SH-SY5Y (cell line): ENCODE measurements around the gene ASB8.

Source experiments
- GATA2 ChIP-seq: IDR thresholded peaks from 2 replicates; pipeline ENCODE4 v1.6.1; 2011; ENCODE audit warnings: mild to moderate bottlenecking, low read depth, low read length
- GATA3 ChIP-seq: IDR thresholded peaks from 2 replicates; pipeline ENCODE4 v1.6.1; 2011; ENCODE audit warnings: low read depth, mild to moderate bottlenecking, low read length, moderate library complexity

The ASB8 gene

DNA sequence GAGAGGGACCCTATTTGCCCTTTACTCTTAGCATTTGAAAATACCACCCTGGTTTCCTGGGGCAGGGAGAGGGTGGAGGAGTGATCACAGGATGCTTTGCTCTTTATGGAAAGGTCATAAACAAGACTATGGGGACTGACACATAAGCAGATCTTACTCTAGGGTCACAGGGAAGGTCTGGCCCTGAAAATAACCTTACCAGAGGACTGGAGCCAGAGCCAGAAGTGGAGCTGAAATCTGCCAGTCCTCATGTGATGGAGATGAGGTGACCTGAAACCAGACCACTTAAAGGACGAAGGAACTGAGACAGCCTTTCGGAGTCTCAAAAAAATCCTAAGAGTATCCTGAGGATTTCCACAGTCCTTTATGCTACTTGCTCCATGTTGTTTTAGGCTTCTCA is 25.8 kb downstream of the ASB8 start:
- TF ChIP-seq GATA2, result no peak
- TF ChIP-seq GATA3, result no peak

DNA sequence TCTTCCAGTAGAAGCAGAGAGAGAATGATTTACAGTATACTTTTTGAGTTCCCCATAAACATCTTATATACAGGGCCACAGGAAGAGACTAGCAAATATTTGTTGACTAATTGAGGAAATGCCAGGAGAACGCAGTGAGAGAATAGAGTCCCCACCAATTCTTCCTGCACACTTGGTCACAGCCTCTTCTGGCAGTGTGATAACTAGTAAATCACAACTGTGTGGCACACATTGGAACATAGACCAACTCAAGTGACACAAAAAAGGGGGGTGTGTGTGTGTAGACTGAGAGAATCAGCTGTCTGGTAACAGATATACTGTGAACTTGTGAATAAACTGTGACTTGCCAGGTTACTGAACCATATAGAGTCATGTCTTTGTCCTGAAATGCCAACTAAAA is 27.9 kb downstream of the ASB8 start:
- TF ChIP-seq GATA2 (no peak), GATA3 (no peak)

GRCh38 chr12:48128800-48129199 is 28.5 kb downstream of the ASB8 start:
- TF ChIP-seq GATA2 (no peak), GATA3 (no peak)

DNA sequence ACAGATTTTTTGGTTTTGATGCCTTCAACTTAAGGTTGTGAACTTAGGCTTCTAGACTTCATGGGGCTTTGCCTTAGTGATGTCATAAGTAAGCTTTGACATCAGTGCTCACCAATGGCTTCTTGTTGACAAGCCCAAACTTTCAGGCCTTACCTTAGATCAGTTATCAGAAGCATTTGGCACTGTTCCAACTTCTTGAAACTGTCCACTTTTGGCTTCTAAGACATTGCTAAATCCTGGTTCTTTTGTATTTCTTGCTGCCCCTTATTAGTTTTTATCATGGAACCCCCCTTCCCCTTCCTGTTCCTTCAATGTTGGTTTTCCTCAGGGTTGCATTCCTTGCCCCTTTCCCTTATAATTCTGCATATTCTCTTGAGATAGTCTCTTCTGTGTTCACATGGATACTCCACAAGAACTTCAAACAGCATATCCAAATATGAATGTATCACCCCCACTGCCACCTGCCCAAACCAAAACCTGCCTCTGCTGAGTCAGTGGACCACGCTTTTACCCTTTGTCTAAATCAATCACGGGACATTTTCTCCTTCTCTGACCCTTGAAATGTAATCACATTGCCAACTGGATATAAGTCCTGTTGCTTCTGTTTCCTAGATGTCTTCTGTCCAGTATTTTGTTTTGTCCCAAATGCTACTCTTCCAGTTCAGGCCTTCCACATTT is 30.2 kb downstream of the ASB8 start:
- TF ChIP-seq GATA2 (no peak), GATA3 (no peak)

GRCh38 chr12:48125985-48126384 is 31.3 kb downstream of the ASB8 start:
- no peak for TF ChIP-seq GATA2
- no peak for TF ChIP-seq GATA3

- TF ChIP-seq GATA2 (no peak), GATA3 (no peak)
Observed at GRCh38 chr12:48123169-48123568, 34.1 kb downstream of the ASB8 start.

DNA sequence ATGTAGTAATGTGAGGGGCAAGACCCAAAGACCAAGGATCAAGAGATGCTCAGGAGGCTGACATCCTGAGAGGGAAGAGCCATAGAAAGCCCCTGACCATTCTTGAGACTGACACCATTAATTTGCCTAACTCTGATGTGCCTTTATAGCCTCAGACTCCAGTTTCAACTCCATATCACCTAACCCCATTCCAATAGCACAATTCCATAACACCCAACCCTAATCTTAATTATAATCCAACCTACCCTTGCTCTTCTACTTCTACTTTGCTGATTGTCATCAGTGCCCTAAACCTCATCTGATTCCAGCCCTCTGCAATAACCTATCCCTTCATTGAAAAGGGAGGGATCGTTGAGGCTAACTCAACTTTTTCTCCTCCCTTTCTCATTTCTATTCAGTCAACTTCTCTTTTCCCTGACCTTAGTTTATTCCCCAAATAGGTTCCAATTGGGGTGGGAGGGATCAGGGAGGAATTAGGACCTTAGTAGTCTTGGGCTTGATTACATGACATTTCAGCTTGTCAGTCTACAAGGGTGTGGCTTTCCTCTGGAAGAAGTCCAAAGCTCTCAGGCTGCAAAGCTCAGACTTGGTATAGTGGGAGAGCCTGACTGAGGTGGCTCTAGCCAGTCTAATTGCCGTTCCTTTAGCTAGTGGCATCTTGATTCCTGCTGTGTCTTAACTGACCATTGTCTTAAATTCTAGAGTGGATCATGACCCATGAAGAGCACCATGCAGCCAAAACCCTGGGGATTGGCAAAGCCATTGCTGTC is 35.1 kb downstream of the ASB8 start:
- no peak for TF ChIP-seq GATA3
- no peak for TF ChIP-seq GATA2

DNA sequence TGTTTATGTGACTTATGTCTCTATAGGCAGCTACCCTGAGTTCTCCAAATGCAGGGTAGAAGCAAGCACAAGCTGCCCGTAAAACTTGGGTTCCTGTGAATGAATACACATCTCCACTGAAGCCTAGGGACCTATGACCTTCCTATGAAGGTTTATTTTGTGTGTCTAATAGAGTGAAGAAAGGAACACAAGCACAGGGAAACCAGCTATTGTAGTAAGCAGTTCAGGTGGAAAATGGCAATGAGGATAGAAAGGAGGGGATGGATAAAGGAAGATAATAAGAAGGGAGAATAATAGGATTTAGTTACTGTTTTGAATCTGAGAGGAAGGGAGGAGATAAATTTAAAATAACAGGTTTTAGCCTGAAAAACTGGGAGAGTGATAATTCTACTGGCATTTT is 35.8 kb downstream of the ASB8 start:
- no peak for TF ChIP-seq GATA3
- TF ChIP-seq GATA2, result no peak

- TF ChIP-seq GATA3, result no peak
- TF ChIP-seq GATA2, result no peak
Observed at GRCh38 chr12:48119834-48120195, 37.5 kb downstream of the ASB8 start.

DNA sequence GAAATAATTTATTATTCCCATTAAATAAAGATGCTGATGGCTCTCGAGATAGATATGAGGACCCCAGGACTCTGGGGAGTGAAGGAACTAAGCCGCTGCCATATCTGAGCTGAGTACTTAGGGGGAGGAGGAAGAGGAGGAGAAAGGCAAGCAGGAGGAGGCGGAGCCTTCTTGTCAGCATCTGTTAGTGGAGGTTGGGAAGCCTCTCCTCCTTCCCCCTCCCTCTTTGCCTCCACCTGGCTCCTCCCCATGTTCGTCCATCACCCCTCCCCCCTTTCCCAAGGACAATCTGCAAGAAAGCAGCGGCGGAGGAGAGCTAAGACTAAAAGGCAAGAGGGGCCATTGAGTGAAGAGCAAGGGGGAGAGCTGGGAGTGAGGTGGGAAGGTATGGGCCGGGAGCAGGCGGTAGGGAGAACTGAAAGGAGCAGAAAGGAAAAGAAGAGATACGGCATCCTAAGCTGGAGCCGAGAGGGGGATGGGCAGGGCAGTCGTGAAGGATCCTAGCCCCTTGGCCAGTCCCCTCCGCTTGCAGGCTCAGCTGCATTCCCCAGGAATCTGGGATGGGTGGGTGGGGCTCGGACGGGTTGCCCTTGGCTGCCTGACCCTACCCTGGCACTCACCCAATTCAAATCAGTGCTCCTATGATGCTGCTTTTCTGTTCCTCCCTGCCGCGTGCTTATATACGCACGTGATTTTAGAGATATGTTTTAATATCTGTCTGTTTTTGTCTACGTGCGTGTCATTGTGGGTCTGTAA is 38.1 kb downstream of the ASB8 start, which contains the start of gene PFKM:
Gene PFKM, plus strand, starts transcription at position 287 of the 756 bp plus-strand sequence. CDS start 3,411 bp downstream, outside the sequence.
- no peak for TF ChIP-seq GATA3
- no peak for TF ChIP-seq GATA2

DNA sequence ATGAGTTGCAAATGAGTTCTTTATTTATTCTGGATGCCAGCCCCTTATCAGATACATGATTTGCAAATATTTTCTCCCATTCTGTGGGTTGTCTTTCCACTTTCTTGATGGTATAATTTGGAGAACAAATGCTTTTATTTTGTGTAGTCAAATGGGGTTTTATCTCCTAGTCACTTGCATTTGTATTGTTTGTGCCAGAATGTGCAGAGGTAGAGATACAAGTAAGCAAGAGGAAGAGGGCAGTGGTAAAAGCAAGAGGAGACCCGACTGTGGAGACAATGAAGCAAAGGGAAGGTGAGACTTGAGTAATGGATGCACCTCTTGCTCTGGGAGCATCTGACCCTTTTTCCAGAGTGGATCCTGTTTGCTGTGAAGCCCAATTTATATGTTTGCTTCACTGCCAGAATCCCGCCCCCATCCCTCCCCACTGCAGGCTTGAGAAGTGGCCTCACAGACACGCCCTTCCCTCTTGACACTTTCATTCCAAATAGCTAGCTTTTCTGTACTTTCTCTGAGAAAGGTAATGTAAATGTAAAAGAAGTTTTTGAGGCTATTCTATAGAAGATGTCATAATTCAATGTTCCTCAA is 38.9 kb downstream of the ASB8 start:
- TF ChIP-seq GATA3 (no peak), GATA2 (no peak)

- TF ChIP-seq GATA3 (no peak), GATA2 (no peak)
Observed at GRCh38 chr12:48115957-48116356, 41.4 kb downstream of the ASB8 start.

- no peak for TF ChIP-seq GATA2
- no peak for TF ChIP-seq GATA3
Observed at GRCh38 chr12:48110691-48111311, 46.5 kb downstream of the ASB8 start.

DNA sequence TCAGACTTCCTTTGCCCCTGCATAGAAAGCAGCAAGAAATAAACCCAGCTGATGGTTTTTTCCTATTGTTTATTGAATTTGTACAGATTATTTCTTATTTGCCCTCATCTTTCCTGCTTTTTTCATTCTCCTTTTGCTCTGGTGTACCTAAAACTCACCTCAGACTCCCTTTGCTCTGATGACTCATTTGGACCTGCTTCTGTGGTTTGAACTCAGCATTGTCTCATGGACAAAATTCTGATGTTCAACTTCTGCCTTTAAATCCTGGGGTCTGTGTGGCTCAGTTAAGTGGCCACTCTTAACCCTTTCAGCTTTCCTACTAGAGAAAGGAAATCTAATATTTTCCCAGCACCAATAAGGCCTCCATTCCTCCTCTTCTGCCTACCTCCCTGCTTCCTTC is 47.9 kb downstream of the ASB8 start:
- no peak for TF ChIP-seq GATA3
- no peak for TF ChIP-seq GATA2
